Kidney (tissue), 14 donors: ENCODE results near the gene FBXL3. TPM values are rescaled to one million over a fixed set of nuclear protein-coding genes. Genes with fewer than 3 reads are reported as not detected.

ENCODE experiments used
- DNase-seq, 5 donors: peaks; one replicate each; pipeline ENCODE4 v3.0.0-alpha.2; 2013 to 2020
- FAIRE-seq: peaks from 2 replicates; lab custom pipeline; 2012; peaks lifted over from hg19 to GRCh38; lab: Jason Lieb, UNC
- H3K27ac ChIP-seq, 2 donors: one replicate each; pipeline ENCODE4 v1.7.0; 2013; ENCODE audit warnings: low read depth in 2 of 2, low read length in 2 of 2, inconsistent platforms in 1 of 2
- H3K27me3 ChIP-seq: one replicate; pipeline ENCODE4 v1.7.1; 2013; ENCODE audit warnings: low read length, inconsistent platforms; ENCODE audit not compliant: control insufficient read depth, insufficient read depth
- H3K36me3 ChIP-seq, 3 donors: one replicate each; pipeline versions ENCODE4 v1.7.0 to v1.7.1; 2013; ENCODE audit warnings: low read length in 3 of 3, control low read depth in 1 of 3, inconsistent platforms in 1 of 3; ENCODE audit not compliant: insufficient read depth in 3 of 3, control insufficient read depth in 2 of 3
- H3K4me1 ChIP-seq, 3 donors: one replicate each; pipeline versions ENCODE4 v1.7.0 to v1.7.1; 2013; ENCODE audit warnings: low read length in 3 of 3, inconsistent platforms in 1 of 3, low read depth in 1 of 3; ENCODE audit not compliant: control insufficient read depth in 2 of 3, insufficient read depth in 2 of 3
- H3K4me3 ChIP-seq, 3 donors: one replicate each; pipeline versions ENCODE4 v1.7.0 to v1.8.1; 2013; ENCODE audit warnings: low read length in 3 of 3, control low read depth in 1 of 3, inconsistent platforms in 1 of 3
- H3K9ac ChIP-seq, 3 donors: one replicate each; pipeline versions ENCODE4 v1.7.0 to v1.7.1; 2013; ENCODE audit warnings: low read length in 3 of 3, control low read depth in 1 of 3, inconsistent platforms in 1 of 3
- H3K9me3 ChIP-seq, 3 donors: one replicate each; pipeline versions ENCODE4 v1.7.0 to v1.7.1; 2013; ENCODE audit warnings: low read length in 3 of 3, control low read depth in 1 of 3, inconsistent platforms in 1 of 3; ENCODE audit not compliant: control insufficient read depth in 2 of 3, insufficient read depth in 1 of 3
- intact Hi-C: fragments of 100-400 bp; cut with DNase I; formaldehyde crosslinking; loops from one replicate; pipeline ENCODE4 v1.11.1; 2022
- polyA plus RNA-seq: library from polyadenylated mRNA; stranded (reverse); fragments of 350-450 nt; fragmentation: Illumina TruSeq; extraction: RNeasy Lipid Tissue Mini Kit (QIAGEN cat#74804); gene quantifications from one replicate; pipeline ENCODE4 v1.2.3, GENCODE V29; 2014; ENCODE audit warnings: low read depth, low replicate concordance; ENCODE audit not compliant: insufficient read depth
- total RNA-seq: library from RNA; stranded (reverse); fragmentation: NEBNext Ultra II Directional; extraction: Animal tissue kit (Norgen Biotek cat#: 25700); gene quantifications from one replicate; pipeline ENCODE4 v1.2.1, GENCODE V29; 2021
- TF ChIP-seq, protein P1 (sequence below): IDR thresholded peaks from 3 replicates; pipeline ENCODE4 v1.5.1; 2012; ENCODE audit warnings: mild to moderate bottlenecking, moderate library complexity, borderline replicate concordance; ENCODE audit not compliant: insufficient read depth; ENCODE audit errors: extremely low read depth
- donor health status: control.
- donor health status: control.
- donor health status: control.
- donor health status: control.
- donor health status: control.
- donor health status: DM: yes; HTN: yes; CAD: no.
- donor health status: Normal renal cell carcinoma (clear cell type).

Gene FBXL3
- total and polyA plus RNA-seq, 2 donors from 2014 or later, result 22.3 to 61.6 TPM

DNA sequence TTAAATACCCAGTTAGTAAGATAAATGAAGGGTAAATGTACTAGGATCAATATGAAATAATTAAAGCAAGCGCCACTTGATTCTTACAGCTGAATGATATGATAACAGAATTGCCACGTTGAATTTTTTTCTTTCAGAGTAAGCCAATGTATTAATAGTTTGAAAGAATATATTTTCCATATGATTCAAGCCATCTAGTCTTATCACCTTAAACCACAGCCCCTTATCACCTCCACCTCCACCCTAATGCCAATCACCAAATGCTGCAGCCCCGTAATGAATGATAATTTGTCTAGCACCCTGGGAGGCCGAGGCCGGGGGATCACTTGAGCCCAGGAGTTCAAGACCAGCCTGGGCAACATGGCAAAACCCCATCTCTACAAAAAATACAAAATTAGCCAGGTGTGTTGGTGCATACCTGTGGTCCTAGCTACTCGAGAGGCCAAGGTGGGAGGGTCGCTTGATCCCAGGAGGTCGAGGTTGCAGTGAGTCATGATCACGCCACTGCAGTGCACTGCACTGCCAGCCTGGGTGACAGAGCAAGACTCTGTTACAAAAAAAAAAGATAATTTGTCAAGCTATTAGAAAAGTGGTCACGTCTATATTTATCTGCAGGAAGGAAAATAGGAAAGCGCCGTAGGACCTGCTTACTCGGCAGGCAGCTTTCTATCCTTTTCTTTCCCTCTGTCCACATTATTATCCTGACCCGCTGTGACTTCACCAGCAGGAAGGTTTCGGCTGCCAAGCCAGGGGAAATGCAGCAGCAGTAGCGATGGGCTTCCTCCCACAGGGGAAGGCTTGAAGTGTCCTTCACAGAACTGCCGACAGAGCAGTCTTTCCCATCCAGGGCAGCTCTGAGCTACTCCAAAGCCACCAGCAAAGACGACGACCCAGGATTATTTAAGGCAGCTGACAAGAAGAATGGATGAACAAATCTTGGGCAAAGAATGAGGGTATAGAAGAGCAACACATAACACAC, 54.8 kb downstream of the FBXL3 start:
- no peak overlapping the region for H3K4me3 ChIP-seq
- no peaks in the 10 kb centered on the region for H3K27me3 ChIP-seq
- TF ChIP-seq, protein P1, sequence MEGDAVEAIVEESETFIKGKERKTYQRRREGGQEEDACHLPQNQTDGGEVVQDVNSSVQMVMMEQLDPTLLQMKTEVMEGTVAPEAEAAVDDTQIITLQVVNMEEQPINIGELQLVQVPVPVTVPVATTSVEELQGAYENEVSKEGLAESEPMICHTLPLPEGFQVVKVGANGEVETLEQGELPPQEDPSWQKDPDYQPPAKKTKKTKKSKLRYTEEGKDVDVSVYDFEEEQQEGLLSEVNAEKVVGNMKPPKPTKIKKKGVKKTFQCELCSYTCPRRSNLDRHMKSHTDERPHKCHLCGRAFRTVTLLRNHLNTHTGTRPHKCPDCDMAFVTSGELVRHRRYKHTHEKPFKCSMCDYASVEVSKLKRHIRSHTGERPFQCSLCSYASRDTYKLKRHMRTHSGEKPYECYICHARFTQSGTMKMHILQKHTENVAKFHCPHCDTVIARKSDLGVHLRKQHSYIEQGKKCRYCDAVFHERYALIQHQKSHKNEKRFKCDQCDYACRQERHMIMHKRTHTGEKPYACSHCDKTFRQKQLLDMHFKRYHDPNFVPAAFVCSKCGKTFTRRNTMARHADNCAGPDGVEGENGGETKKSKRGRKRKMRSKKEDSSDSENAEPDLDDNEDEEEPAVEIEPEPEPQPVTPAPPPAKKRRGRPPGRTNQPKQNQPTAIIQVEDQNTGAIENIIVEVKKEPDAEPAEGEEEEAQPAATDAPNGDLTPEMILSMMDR, result no peak
- no peaks in the 10 kb centered on the region for H3K4me1 ChIP-seq
- no peak for DNase-seq
- no peaks in the 10 kb centered on the region for H3K36me3 ChIP-seq
- intact Hi-C loops, result no loop called here
- no peak overlapping the region for H3K9ac ChIP-seq
- no peak overlapping the region for H3K27ac ChIP-seq
- H3K9me3 ChIP-seq, result no peaks in the 10 kb centered on the region
- FAIRE-seq, result no peak

GRCh38 chr13:76971215-76971614, 55.7 kb downstream of the FBXL3 start:
- H3K9me3 ChIP-seq, result no peaks in the 10 kb centered on the region
- intact Hi-C loops, result no loop called here
- DNase-seq, result no peak
- H3K27me3 ChIP-seq, result no peaks in the 10 kb centered on the region
- no peak overlapping the region for H3K9ac ChIP-seq
- no peak overlapping the region for H3K4me3 ChIP-seq
- TF ChIP-seq, protein P1, result no peak
- peaks cover 0 to under 1% (median 0%) of the 10 kb centered on the region in 3 donors for H3K4me1 ChIP-seq
- FAIRE-seq, result no peak
- H3K36me3 ChIP-seq, result no peaks in the 10 kb centered on the region
- no peak overlapping the region for H3K27ac ChIP-seq

GRCh38 chr13:76969488-76970365, 57.2 kb downstream of the FBXL3 start:
- no peaks in the 10 kb centered on the region for H3K9me3 ChIP-seq
- H3K4me3 ChIP-seq, result no peak overlapping the region
- H3K9ac ChIP-seq, result no peak overlapping the region
- no peak overlapping the region for H3K27ac ChIP-seq
- H3K4me1 ChIP-seq, result peaks cover 0 to 6% (median 5%) of the 10 kb centered on the region in 3 donors
- DNase-seq, result no peak
- TF ChIP-seq, protein P1, result no peak
- no peaks in the 10 kb centered on the region for H3K27me3 ChIP-seq
- intact Hi-C loops, result no loop called here
- no peak for FAIRE-seq
- H3K36me3 ChIP-seq, result no peaks in the 10 kb centered on the region
